ENCODE results near the gene SLC9C1. TPM values are rescaled to one million over a fixed set of nuclear protein-coding genes. Genes with fewer than 3 reads are reported as not detected.

SLC9C1 gene
- total RNA-seq, result not detected

DNA sequence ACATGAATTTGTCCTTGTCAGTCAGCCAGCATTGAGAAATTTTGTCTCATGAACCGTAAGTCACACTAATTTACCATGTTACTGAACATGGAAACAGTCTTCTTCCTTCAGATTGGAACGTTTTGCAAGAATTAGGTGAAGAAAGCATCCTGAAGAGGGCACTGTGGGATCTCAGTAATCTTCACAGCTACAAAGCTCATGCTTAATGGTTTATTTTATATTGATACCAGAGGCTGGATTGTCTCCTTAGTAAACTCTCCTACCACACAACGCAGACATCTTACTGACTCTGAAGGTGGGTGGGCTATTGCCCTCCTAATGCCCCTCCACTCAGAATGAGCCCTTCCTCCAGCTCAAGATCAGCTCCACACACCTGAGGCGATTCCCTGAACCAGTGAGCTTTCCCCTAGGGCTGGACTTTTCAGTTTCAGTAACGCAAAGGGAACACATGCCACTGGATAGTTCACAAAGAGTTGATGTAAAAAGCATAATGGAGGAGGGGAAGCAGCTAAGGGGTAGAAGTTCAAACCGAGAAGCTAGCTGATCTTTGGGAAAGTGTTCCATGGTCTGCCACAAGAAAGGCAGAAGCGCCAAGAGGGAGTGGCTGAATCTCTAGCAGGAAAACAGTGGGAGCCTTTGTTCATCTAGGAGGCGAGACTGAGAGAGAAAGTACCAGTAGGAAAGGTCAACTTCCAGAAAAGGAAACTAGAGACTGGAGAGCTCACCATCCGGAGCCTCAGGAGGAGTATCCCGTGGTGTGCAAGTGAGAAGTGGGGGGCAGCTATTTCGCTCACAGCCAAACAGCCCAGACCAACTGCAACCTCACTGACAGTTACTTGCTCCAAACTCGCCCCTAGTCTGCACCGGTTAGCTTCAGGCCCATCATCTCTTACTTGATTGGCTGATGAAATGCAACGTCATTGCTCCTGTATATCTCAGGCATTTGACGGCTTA, at the start of gene SLC9C1:
TSS of gene SLC9C1 (minus strand) at position 849 of the 954 bp plus-strand sequence. CDS start 7,425 bp downstream, outside the sequence.
- peak; percentile 66 for ATAC-seq (replicated peaks)
- Mint-ChIP-seq H3K27ac (no peak within 1 kb of the TSS), H3K27me3 (no peaks in the 10 kb centered on the region), H3K9me3 (no peaks in the 10 kb centered on the region), H3K4me3 (peak within 1 kb of the TSS; percentile 57), H3K36me3 (ENCODE audit: low read depth) (no peaks in the 10 kb centered on the region), H3K4me1 (peaks cover 11% of the 10 kb centered on the region)

DNA sequence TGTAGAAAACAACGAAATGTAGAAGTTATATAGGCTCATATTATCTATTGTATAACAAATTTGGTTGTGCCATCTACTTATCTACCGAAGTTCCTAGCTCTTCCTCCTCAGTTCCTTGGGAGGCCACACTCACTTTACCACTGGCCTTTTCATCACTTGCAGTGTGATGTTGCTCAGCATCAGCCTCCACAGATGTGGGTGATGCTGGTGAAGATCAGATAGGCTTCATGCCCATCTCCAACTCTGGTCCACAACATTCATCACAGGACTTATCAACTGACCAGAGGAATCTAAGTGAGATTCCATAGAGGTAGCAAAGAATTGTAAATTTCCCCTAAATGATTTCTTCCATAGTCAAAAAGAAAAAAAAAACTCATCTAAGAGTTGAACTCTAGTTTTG, 47.4 kb upstream of the SLC9C1 start:
- Mint-ChIP-seq H3K4me1 (peaks cover 21% of the 10 kb centered on the region), H3K9me3 (no peaks in the 10 kb centered on the region), H3K4me3 (peak overlapping the region; percentile 27), H3K36me3 (ENCODE audit: low read depth) (peaks cover 72% of the 10 kb centered on the region), H3K27me3 (no peaks in the 10 kb centered on the region), H3K27ac (peak overlapping the region; percentile 68)
- peak; percentile 22 for ATAC-seq (replicated peaks)

- no peak for ATAC-seq (replicated peaks)
Observed at GRCh38 chr3:112339609-112340008, 45.6 kb upstream of the SLC9C1 start.

GRCh38 chr3:112339134-112339533, 45.1 kb upstream of the SLC9C1 start:
- Mint-ChIP-seq H3K4me3 (peak overlapping the region; percentile 1), H3K27me3 (no peaks in the 10 kb centered on the region), H3K36me3 (ENCODE audit: low read depth) (peaks cover 62% of the 10 kb centered on the region), H3K27ac (no peak overlapping the region), H3K9me3 (no peaks in the 10 kb centered on the region), H3K4me1 (peaks cover 27% of the 10 kb centered on the region)
- ATAC-seq (replicated peaks), result no peak

More at GRCh38 chr3:112339609-112340008, 45.6 kb upstream of the SLC9C1 start:
- Mint-ChIP-seq H3K27ac (no peak overlapping the region), H3K27me3 (no peaks in the 10 kb centered on the region), H3K4me3 (peak overlapping the region; percentile 1), H3K4me1 (peaks cover 27% of the 10 kb centered on the region), H3K36me3 (ENCODE audit: low read depth) (peaks cover 67% of the 10 kb centered on the region), H3K9me3 (no peaks in the 10 kb centered on the region)

GRCh38 chr3:112338727-112339056, 44.7 kb upstream of the SLC9C1 start:
- Mint-ChIP-seq H3K36me3 (ENCODE audit: low read depth) (peaks cover 58% of the 10 kb centered on the region), H3K9me3 (no peaks in the 10 kb centered on the region), H3K4me3 (peak overlapping the region; percentile 92), H3K4me1 (peaks cover 27% of the 10 kb centered on the region), H3K27me3 (no peaks in the 10 kb centered on the region), H3K27ac (peak overlapping the region; percentile 50)
- ATAC-seq (replicated peaks), result no peak

DNA sequence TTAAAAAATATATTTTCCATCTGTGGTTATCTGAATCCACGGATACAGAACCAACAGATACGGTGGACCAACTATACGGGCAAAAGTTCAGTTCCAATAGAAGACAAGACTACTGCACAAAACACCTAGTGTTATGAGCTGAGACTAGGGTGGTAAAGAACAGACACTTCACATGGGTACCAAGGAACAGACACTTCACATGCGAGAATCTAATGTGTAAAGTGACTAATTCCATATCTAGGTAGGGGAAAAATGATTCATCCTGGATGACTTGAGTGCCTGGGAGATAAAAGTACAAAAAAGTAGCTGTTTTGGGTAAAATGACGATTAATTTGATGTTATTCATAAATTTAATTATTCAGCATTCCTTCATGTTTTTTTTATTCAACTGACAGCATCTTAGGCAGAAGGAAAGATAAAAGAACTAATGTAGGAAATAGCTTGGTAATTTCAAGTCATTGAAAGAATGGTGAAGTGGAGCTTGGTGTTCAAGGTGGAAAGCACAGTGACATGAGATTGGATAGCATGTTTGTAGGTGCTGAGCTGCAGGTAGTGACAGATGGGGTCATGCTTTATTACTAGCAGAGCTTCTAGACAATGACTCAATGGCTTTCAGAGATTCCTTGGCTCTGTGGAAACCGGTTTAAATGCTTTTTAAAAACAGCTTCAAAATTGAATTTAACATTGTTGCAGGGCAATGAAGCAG, 44.2 kb upstream of the SLC9C1 start:
- peaks cover 56% of the 10 kb centered on the region for H3K36me3 Mint-ChIP-seq (ENCODE audit: low read depth)
- H3K4me1 Mint-ChIP-seq, result peaks cover 27% of the 10 kb centered on the region
- peak overlapping the region; percentile 50 for H3K27ac Mint-ChIP-seq
- peak overlapping the region; percentile 92 for H3K4me3 Mint-ChIP-seq
- no peaks in the 10 kb centered on the region for H3K9me3 Mint-ChIP-seq
- no peaks in the 10 kb centered on the region for H3K27me3 Mint-ChIP-seq
- peak; percentile 89 for ATAC-seq (replicated peaks)

- peak overlapping the region; percentile 92 for H3K4me3 Mint-ChIP-seq
- no peak overlapping the region for H3K27ac Mint-ChIP-seq
- peaks cover 31% of the 10 kb centered on the region for H3K36me3 Mint-ChIP-seq (ENCODE audit: low read depth)
- ATAC-seq (replicated peaks), result no peak
- no peaks in the 10 kb centered on the region for H3K27me3 Mint-ChIP-seq
- H3K4me1 Mint-ChIP-seq, result peaks cover 27% of the 10 kb centered on the region
- no peaks in the 10 kb centered on the region for H3K9me3 Mint-ChIP-seq
Observed at GRCh38 chr3:112335434-112335781, 41.4 kb upstream of the SLC9C1 start.

- no peak for ATAC-seq (replicated peaks)
- no peaks in the 10 kb centered on the region for H3K9me3 Mint-ChIP-seq
- H3K36me3 Mint-ChIP-seq (ENCODE audit: low read depth), result peaks cover 30% of the 10 kb centered on the region
- no peak overlapping the region for H3K27ac Mint-ChIP-seq
- H3K27me3 Mint-ChIP-seq, result no peaks in the 10 kb centered on the region
- H3K4me3 Mint-ChIP-seq, result peak overlapping the region; percentile 92
- peaks cover 27% of the 10 kb centered on the region for H3K4me1 Mint-ChIP-seq
Observed at GRCh38 chr3:112334691-112335433, 40.8 kb upstream of the SLC9C1 start.

GRCh38 chr3:112333381-112334317, 39.6 kb upstream of the SLC9C1 start:
- no peaks in the 10 kb centered on the region for H3K9me3 Mint-ChIP-seq
- H3K36me3 Mint-ChIP-seq (ENCODE audit: low read depth), result peaks cover 30% of the 10 kb centered on the region
- H3K4me3 Mint-ChIP-seq, result peak overlapping the region; percentile 92
- no peaks in the 10 kb centered on the region for H3K27me3 Mint-ChIP-seq
- peaks cover 27% of the 10 kb centered on the region for H3K4me1 Mint-ChIP-seq
- peak overlapping the region; percentile 74 for H3K27ac Mint-ChIP-seq
- peak; percentile 31 for ATAC-seq (replicated peaks)

GRCh38 chr3:112333002-112333380, 39.0 kb upstream of the SLC9C1 start, which contains the start of gene CD200:
TSS of gene CD200 (plus strand) at chr3:112333156. CDS start at chr3:112333213, 57 bp downstream.
- Mint-ChIP-seq H3K4me1 (peaks cover 21% of the 10 kb centered on the region), H3K27ac (peak within 1 kb of the TSS; percentile 74)
- peak; percentile 82 for ATAC-seq (replicated peaks)

GRCh38 chr3:112331851-112332250, 37.8 kb upstream of the SLC9C1 start:
- H3K36me3 Mint-ChIP-seq (ENCODE audit: low read depth), result peaks cover 18% of the 10 kb centered on the region
- H3K9me3 Mint-ChIP-seq, result no peaks in the 10 kb centered on the region
- no peak for ATAC-seq (replicated peaks)
- H3K27me3 Mint-ChIP-seq, result peaks cover 1% of the 10 kb centered on the region
- peaks cover 13% of the 10 kb centered on the region for H3K4me1 Mint-ChIP-seq
- H3K27ac Mint-ChIP-seq, result no peak overlapping the region
- peak overlapping the region; percentile 92 for H3K4me3 Mint-ChIP-seq

More at GRCh38 chr3:112333002-112333380, 39.0 kb upstream of the SLC9C1 start, which contains the start of gene CD200:
- H3K36me3 Mint-ChIP-seq (ENCODE audit: low read depth), result peaks cover 23% of the 10 kb centered on the region
- no peaks in the 10 kb centered on the region for H3K27me3 Mint-ChIP-seq
- H3K9me3 Mint-ChIP-seq, result no peaks in the 10 kb centered on the region
- peak within 1 kb of the TSS; percentile 92 for H3K4me3 Mint-ChIP-seq

GRCh38 chr3:112327371-112327951, 33.4 kb upstream of the SLC9C1 start:
- ATAC-seq (replicated peaks), result peak; percentile 96
- no peak overlapping the region for H3K4me3 Mint-ChIP-seq
- H3K4me1 Mint-ChIP-seq, result no peaks in the 10 kb centered on the region
- H3K36me3 Mint-ChIP-seq (ENCODE audit: low read depth), result no peaks in the 10 kb centered on the region
- H3K27me3 Mint-ChIP-seq, result peaks cover 12% of the 10 kb centered on the region
- H3K9me3 Mint-ChIP-seq, result no peaks in the 10 kb centered on the region
- H3K27ac Mint-ChIP-seq, result no peak overlapping the region

All from activated T-helper 17 cell treated with anti-CD3 and anti-CD28 coated beads, Interleukin-2, amount 50 U/mL, for 72 hours (primary cell).